ENCODE measurements around the gene SIGLEC12. TPM values are rescaled to one million over a fixed set of nuclear protein-coding genes. Genes with fewer than 3 reads are reported as not detected.

SIGLEC12 gene
- total and polyA plus RNA-seq, 9 of the 15 experiments (the other 6 are each of a cell fraction or from before 2014, with no cell fraction given): 0.08 to 1.3 (median 0.54) TPM

DNA sequence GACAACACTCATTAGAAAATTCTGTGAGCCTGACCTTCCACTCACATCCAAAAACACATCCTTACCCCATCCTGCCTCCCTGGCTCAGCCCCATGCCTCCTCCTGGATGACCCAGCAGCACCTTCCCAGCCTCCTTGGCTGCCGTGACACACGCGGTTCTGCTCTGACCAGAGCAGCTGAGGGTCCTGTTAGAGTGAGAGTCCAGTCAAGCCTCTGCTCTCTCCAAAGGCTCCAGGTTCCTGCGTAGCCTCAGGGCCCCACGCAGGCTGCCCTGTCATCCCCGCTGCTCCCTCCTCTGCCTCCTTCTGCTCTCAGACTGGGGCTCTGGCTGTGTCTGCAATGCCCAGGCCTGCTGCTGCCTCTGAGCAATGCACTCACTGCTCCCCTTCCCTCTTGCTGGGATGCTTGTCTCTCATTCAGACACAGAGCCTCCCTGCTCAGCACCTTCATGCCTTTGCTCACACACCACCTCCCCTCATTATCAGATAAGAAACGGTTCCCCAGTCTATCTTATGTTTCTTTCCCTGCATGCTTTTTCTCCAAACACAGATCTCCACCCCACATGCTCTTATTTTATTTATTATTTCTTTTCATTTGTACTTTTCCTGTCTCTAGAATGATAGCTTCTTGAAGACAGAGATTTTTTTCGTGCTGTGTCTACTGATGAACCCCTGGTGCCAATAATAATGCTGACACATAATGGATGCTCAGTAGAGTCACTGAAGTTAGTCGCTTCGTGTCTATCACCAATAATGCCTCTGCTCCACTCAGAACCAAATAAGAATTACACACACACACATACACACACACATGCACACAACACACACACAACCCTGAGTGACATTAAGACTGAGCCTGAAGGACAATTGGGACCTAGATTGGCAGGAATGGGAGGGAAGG is 40.1 kb upstream of the SIGLEC12 start (continued):
- TF ChIP-seq TBL1XR1 (IDR thresholded peaks at IDR 0.05; ENCODE audit: low read length in 2 of 2) (peak in 1 of 2 experiments; percentile 60; a peak in 2 of 4 replicates), POLR2A (conservative IDR thresholded peaks at IDR 0.05) (peak; percentile 55), SMARCA4 (IDR thresholded peaks at IDR 0.05) (peak; percentile 53; the same call in 1 of the 2 replicates), MAFG (tag; conservative IDR thresholded peaks at IDR 0.05) (peak; percentile 53), FUS (optimal IDR thresholded peaks at IDR 0.05; ENCODE audit: low read depth, low read length) (no peak), ILF3 (IDR thresholded peaks at IDR 0.05; ENCODE audit: borderline replicate concordance) (no peak), KLF10 (CRISPR knock-in tag; IDR thresholded peaks at IDR 0.05) (no peak), ZNF232 (CRISPR knock-in tag; IDR thresholded peaks at IDR 0.05) (no peak), TRIM28 (IDR thresholded peaks at IDR 0.05) (no peak), CREB3L1 (IDR thresholded peaks at IDR 0.05; ENCODE audit: borderline replicate concordance, low read depth) (no peak), RBFOX2 (IDR thresholded peaks at IDR 0.05; ENCODE audit: low read depth, low read length) (peak; percentile 55), NRF1 (conservative IDR thresholded peaks at IDR 0.05 in 1 of 2, IDR thresholded peaks at IDR 0.05 in 1 of 2) (peak; percentile 56 to 62; a peak in 3 of 4 replicates), ZBED1 (IDR thresholded peaks at IDR 0.05) (no peak), EP400 (IDR thresholded peaks at IDR 0.05) (0 out of 2 replicates have a peak, but pooled peaks have one; percentile 14), NFRKB (IDR thresholded peaks at IDR 0.05; ENCODE audit: low read depth) (peak; percentile 68; the same call in 1 of the 2 replicates), USF1 (CRISPR knock-in tag; IDR thresholded peaks at IDR 0.05) (0 out of 2 replicates have a peak, but pooled peaks have one; percentile 12), SMAD1 (IDR thresholded peaks at IDR 0.05; ENCODE audit: low read depth, low read length, partially characterized antibody) (no peak), NFYB (IDR thresholded peaks at IDR 0.05; ENCODE audit: extremely low read depth, insufficient read length) (no peak), TAF9B (IDR thresholded peaks at IDR 0.05; ENCODE audit: partially characterized antibody) (no peak), MYBL2 (IDR thresholded peaks at IDR 0.05; ENCODE audit: low read depth) (no peak), MYBL2 (CRISPR knock-in tag; IDR thresholded peaks at IDR 0.05; ENCODE audit: borderline replicate concordance) (no peak)
- TF ChIP-seq, protein P1, sequence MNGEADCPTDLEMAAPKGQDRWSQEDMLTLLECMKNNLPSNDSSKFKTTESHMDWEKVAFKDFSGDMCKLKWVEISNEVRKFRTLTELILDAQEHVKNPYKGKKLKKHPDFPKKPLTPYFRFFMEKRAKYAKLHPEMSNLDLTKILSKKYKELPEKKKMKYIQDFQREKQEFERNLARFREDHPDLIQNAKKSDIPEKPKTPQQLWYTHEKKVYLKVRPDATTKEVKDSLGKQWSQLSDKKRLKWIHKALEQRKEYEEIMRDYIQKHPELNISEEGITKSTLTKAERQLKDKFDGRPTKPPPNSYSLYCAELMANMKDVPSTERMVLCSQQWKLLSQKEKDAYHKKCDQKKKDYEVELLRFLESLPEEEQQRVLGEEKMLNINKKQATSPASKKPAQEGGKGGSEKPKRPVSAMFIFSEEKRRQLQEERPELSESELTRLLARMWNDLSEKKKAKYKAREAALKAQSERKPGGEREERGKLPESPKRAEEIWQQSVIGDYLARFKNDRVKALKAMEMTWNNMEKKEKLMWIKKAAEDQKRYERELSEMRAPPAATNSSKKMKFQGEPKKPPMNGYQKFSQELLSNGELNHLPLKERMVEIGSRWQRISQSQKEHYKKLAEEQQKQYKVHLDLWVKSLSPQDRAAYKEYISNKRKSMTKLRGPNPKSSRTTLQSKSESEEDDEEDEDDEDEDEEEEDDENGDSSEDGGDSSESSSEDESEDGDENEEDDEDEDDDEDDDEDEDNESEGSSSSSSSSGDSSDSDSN (IDR thresholded peaks at IDR 0.05; ENCODE audit: borderline replicate concordance in 1 of 2, low read depth in 2 of 2, low read length in 2 of 2): 0 out of 4 replicates have a peak, but pooled peaks of 1 of the 2 experiments have one; percentile 13
- TF ChIP-seq, protein P2, sequence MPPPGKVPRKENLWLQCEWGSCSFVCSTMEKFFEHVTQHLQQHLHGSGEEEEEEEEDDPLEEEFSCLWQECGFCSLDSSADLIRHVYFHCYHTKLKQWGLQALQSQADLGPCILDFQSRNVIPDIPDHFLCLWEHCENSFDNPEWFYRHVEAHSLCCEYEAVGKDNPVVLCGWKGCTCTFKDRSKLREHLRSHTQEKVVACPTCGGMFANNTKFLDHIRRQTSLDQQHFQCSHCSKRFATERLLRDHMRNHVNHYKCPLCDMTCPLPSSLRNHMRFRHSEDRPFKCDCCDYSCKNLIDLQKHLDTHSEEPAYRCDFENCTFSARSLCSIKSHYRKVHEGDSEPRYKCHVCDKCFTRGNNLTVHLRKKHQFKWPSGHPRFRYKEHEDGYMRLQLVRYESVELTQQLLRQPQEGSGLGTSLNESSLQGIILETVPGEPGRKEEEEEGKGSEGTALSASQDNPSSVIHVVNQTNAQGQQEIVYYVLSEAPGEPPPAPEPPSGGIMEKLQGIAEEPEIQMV (tag; conservative IDR thresholded peaks at IDR 0.05; ENCODE audit: low read depth): 0 out of 2 replicates have a peak, but pooled peaks have one; percentile 33

Measured in K562 (cell line).